Astrocyte (in vitro differentiated cells and primary cell): ENCODE data around the gene HAGHL. TPM values are rescaled to one million over a fixed set of nuclear protein-coding genes. Genes with fewer than 3 reads are reported as not detected.

Experiments
- DNase-seq: peaks from one replicate; pipeline ENCODE4 v3.0.0-alpha.2; 2010; ENCODE audit warnings: low read depth
- FAIRE-seq: peaks from 2 replicates; lab custom pipeline; 2011; peaks lifted over from hg19 to GRCh38; lab: Jason Lieb, UNC
- H2AFZ ChIP-seq: 2 replicates; pipeline ENCODE4 v1.6.0; 2012; ENCODE audit warnings: low read depth, low read length, inconsistent platforms
- H3K27ac ChIP-seq: 2 replicates; pipeline ENCODE4 v1.5.1; 2011; ENCODE audit warnings: low read depth, low read length, inconsistent platforms
- H3K27me3 ChIP-seq: 2 replicates; pipeline ENCODE4 v1.6.0; 2011; ENCODE audit warnings: low read length, inconsistent platforms; ENCODE audit not compliant: insufficient read depth
- H3K36me3 ChIP-seq: 2 replicates; pipeline ENCODE4 v1.5.1; 2011; ENCODE audit warnings: low read length, inconsistent platforms; ENCODE audit not compliant: insufficient read depth
- H3K4me1 ChIP-seq: 2 replicates; pipeline ENCODE4 v1.5.1; 2011; ENCODE audit warnings: low read length, inconsistent platforms; ENCODE audit not compliant: insufficient read depth
- H3K4me2 ChIP-seq: 2 replicates; pipeline ENCODE4 v1.6.0; 2012; ENCODE audit warnings: low read length, inconsistent platforms
- H3K4me3 ChIP-seq: 2 replicates; pipeline ENCODE4 v1.5.1; 2011; ENCODE audit warnings: low read depth, mild to moderate bottlenecking, low read length, inconsistent platforms; ENCODE audit not compliant: insufficient read depth
- H3K79me2 ChIP-seq: 2 replicates; pipeline ENCODE4 v1.6.0; 2012; ENCODE audit warnings: mild to moderate bottlenecking, low read length, inconsistent platforms; ENCODE audit not compliant: insufficient read depth
- H3K9ac ChIP-seq: 2 replicates; pipeline ENCODE4 v1.6.0; 2012; ENCODE audit warnings: mild to moderate bottlenecking, low read length, inconsistent platforms
- H3K9me3 ChIP-seq: 2 replicates; pipeline ENCODE4 v1.5.1; 2012; ENCODE audit warnings: low read depth, mild to moderate bottlenecking, low read length, inconsistent platforms; ENCODE audit not compliant: insufficient read depth
- H4K20me1 ChIP-seq: 2 replicates; pipeline ENCODE4 v1.6.0; 2012; ENCODE audit warnings: low read length, inconsistent platforms; ENCODE audit not compliant: insufficient read depth
- H3K27ac Mint-ChIP-seq: one replicate; pipeline ENCODE4 v1.8.0; 2021; ENCODE audit warnings: mild to moderate bottlenecking, mixed read lengths; ENCODE audit not compliant: unreplicated experiment
- H3K27me3 Mint-ChIP-seq: one replicate; pipeline ENCODE4 v1.8.0; 2021; ENCODE audit warnings: low read depth, mixed read lengths; ENCODE audit not compliant: unreplicated experiment
- H3K36me3 Mint-ChIP-seq: one replicate; pipeline ENCODE4 v1.8.0; 2021; ENCODE audit warnings: low read depth, mixed read lengths; ENCODE audit not compliant: unreplicated experiment
- H3K4me1 Mint-ChIP-seq: one replicate; pipeline ENCODE4 v1.8.0; 2021; ENCODE audit warnings: low read depth, mixed read lengths; ENCODE audit not compliant: unreplicated experiment
- H3K4me3 Mint-ChIP-seq: one replicate; pipeline ENCODE4 v1.8.0; 2021; ENCODE audit warnings: mild to moderate bottlenecking, moderate library complexity, mixed read lengths; ENCODE audit not compliant: unreplicated experiment
- H3K9me3 Mint-ChIP-seq: one replicate; pipeline ENCODE4 v1.8.0; 2021; ENCODE audit warnings: mild to moderate bottlenecking, mixed read lengths; ENCODE audit not compliant: unreplicated experiment
- EZH2 ChIP-seq: IDR thresholded peaks from 2 replicates; pipeline ENCODE4 v1.6.1; 2012; ENCODE audit warnings: mild to moderate bottlenecking, low read length, inconsistent platforms; ENCODE audit not compliant: insufficient read depth
- total RNA-seq: library from RNA; stranded (reverse); gene quantifications from 2 replicates; pipeline ENCODE4 v1.2.1, GENCODE V29; 2021
- TF ChIP-seq, protein P1 (sequence below): IDR thresholded peaks from 2 replicates; pipeline ENCODE4 v1.5.1; 2011; ENCODE audit warnings: low read depth, mild to moderate bottlenecking, inconsistent platforms, low read length, moderate library complexity; ENCODE audit not compliant: insufficient read depth

Gene HAGHL
- total RNA-seq, 1 donor from 2014 or later = 15.5 TPM

DNA sequence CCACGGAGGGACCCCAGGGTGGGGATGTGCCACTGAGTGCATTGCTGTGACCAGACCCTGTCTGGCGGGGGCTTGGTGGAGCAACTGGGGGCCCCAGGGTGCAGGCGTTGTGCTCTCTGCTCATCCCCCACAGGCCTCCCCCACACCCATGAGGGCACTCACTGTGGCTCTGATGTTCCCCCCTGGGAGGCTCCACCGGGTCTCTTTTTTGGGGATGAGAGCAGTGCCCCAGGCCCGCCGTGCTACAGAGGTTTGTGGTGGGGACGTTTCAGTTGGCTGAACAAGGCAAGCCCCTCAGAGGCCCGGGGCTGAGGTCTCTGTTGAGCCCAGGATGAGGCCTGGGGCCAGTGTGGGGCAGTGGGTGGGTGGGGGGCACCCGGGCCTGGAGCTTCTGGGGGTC, 3.2 kb upstream of the HAGHL start:
- FAIRE-seq = no peak
- Mint-ChIP-seq H3K4me1 (no peaks in the 10 kb centered on the region), H3K27me3 (no peaks in the 10 kb centered on the region), H3K4me3 (no peak overlapping the region), H3K27ac (no peak overlapping the region), H3K36me3 (no peaks in the 10 kb centered on the region), H3K9me3 (no peaks in the 10 kb centered on the region)
- DNase-seq = no peak
- H3K36me3 ChIP-seq = no peaks in the 10 kb centered on the region
- H3K9me3 ChIP-seq = no peaks in the 10 kb centered on the region
- no peak overlapping the region for H3K27ac ChIP-seq
- no peak overlapping the region for H2AFZ ChIP-seq
- H3K4me3 ChIP-seq = no peak overlapping the region
- no peak overlapping the region for H3K4me2 ChIP-seq
- TF ChIP-seq, protein P1, sequence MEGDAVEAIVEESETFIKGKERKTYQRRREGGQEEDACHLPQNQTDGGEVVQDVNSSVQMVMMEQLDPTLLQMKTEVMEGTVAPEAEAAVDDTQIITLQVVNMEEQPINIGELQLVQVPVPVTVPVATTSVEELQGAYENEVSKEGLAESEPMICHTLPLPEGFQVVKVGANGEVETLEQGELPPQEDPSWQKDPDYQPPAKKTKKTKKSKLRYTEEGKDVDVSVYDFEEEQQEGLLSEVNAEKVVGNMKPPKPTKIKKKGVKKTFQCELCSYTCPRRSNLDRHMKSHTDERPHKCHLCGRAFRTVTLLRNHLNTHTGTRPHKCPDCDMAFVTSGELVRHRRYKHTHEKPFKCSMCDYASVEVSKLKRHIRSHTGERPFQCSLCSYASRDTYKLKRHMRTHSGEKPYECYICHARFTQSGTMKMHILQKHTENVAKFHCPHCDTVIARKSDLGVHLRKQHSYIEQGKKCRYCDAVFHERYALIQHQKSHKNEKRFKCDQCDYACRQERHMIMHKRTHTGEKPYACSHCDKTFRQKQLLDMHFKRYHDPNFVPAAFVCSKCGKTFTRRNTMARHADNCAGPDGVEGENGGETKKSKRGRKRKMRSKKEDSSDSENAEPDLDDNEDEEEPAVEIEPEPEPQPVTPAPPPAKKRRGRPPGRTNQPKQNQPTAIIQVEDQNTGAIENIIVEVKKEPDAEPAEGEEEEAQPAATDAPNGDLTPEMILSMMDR = no peak
- H3K27me3 ChIP-seq = no peaks in the 10 kb centered on the region
- no peaks in the 10 kb centered on the region for H3K79me2 ChIP-seq
- H4K20me1 ChIP-seq = peaks cover 23% of the 10 kb centered on the region
- H3K9ac ChIP-seq = no peak overlapping the region
- H3K4me1 ChIP-seq = peaks cover 30% of the 10 kb centered on the region

DNA sequence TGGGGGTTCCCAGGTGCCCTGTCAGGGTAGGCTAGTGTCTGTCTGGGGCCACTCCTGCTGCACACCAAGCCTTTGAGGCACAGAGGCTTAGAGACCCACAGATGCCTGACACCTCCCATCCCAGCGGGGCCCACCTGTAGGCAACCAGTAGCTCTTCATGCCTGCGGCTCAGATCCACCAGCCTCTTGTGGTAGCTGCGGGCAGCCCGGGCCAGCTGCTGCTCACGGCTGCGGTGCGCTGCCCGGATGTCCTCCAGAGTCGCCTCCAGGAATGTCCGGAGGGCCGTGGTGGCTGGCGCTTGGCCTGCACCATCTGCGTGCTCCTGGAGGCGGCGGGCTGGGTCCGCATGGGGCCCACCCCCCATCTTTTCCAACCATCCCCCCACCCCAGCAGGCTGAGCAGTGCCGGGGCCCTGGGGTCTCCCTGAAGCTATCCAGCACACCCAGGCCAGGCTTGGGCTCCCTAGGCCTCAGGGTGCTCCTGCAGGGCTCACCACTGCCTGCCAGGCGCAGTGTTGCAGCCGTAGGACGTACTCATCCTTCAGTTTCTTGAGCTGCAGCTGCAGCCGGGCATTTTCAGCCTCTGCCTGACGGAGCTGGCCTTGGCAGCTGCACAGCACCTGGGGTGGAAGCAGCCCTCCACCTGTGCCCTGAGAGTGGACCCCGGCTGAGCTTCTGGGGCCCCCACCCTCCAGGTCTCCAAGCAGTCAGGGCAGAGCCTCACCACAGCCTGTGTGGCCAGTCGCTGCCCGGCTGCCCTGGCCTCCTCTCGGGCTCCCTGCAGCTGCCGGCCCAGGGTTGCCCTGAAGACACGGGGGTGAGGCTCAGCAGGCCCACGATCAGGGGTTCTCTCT, 2.5 kb upstream of the HAGHL start:
- Mint-ChIP-seq H3K27me3 (no peaks in the 10 kb centered on the region), H3K27ac (no peak overlapping the region), H3K36me3 (no peaks in the 10 kb centered on the region), H3K9me3 (no peaks in the 10 kb centered on the region), H3K4me1 (no peaks in the 10 kb centered on the region), H3K4me3 (no peak overlapping the region)
- DNase-seq (no peak), FAIRE-seq (no peak)
- H3K27me3 ChIP-seq = no peaks in the 10 kb centered on the region
- no peak overlapping the region for H3K27ac ChIP-seq
- H3K79me2 ChIP-seq = no peaks in the 10 kb centered on the region
- no peaks in the 10 kb centered on the region for H3K36me3 ChIP-seq
- no peak overlapping the region for H3K4me3 ChIP-seq
- no peak overlapping the region for H2AFZ ChIP-seq
- no peaks in the 10 kb centered on the region for H3K9me3 ChIP-seq
- H3K4me2 ChIP-seq = no peak overlapping the region
- peaks cover 16% of the 10 kb centered on the region for H4K20me1 ChIP-seq
- H3K4me1 ChIP-seq = peaks cover 30% of the 10 kb centered on the region
- no peak overlapping the region for H3K9ac ChIP-seq
- no peak for TF ChIP-seq EZH2
- TF ChIP-seq, protein P1 = no peak

DNA sequence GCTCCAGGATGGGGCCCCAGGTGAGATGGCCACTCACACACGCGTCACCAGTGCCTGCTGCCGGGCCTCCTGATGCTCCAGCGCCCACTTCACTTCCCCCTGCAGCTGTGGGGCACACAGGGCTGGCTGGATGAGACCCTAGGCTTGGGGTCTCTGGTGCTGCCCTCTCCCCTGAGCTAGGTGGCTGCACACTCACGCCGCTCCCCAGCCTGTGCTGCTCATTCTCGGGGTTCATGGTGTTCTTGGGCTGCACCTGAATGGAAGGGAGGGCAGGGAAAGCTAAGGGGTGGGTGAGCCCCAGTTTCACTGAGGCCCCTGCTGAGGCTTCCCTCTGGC, 1.9 kb upstream of the HAGHL start:
- no peak for DNase-seq
- H3K36me3 ChIP-seq = no peaks in the 10 kb centered on the region
- peaks cover 28% of the 10 kb centered on the region for H3K4me1 ChIP-seq
- H3K4me2 ChIP-seq = no peak overlapping the region
- H2AFZ ChIP-seq = no peak overlapping the region
- no peaks in the 10 kb centered on the region for H3K79me2 ChIP-seq
- no peak for FAIRE-seq
- H3K9me3 Mint-ChIP-seq = no peaks in the 10 kb centered on the region
- H3K4me3 Mint-ChIP-seq = no peak overlapping the region
- no peaks in the 10 kb centered on the region for H3K4me1 Mint-ChIP-seq
- no peaks in the 10 kb centered on the region for H3K9me3 ChIP-seq
- no peaks in the 10 kb centered on the region for H3K27me3 ChIP-seq
- H3K9ac ChIP-seq = no peak overlapping the region
- H3K27me3 Mint-ChIP-seq = no peaks in the 10 kb centered on the region
- TF ChIP-seq, protein P1 = no peak
- no peak for TF ChIP-seq EZH2
- H3K27ac Mint-ChIP-seq = no peak overlapping the region
- no peak overlapping the region for H3K4me3 ChIP-seq
- H3K27ac ChIP-seq = no peak overlapping the region
- peaks cover 15% of the 10 kb centered on the region for H4K20me1 ChIP-seq
- no peaks in the 10 kb centered on the region for H3K36me3 Mint-ChIP-seq
